A673 (cell line): Measurements from ENCODE around the gene GMDS. TPM values are rescaled to one million over a fixed set of nuclear protein-coding genes. Genes with fewer than 3 reads are reported as not detected.

Source experiments
- BruUV-seq: library from RNA; stranded (reverse); fragments of 400-500 nt; replicated peaks from 2 replicates; lab custom pipeline; 2021; lab: Mats Ljungman, UMichigan
- CTCF ChIA-PET: fragments of 300-600 bp; sonication (Branson Sonifier 250); formaldehyde crosslinking; loops from one replicate; lab custom pipeline; 2022; ENCODE audit warnings: antibody characterized with exemption; lab: Charles Lee
- POLR2A ChIA-PET: fragments of 300-600 bp; sonication (Branson Sonifier 250); formaldehyde crosslinking; loops from one replicate; lab custom pipeline; 2022; ENCODE audit warnings: antibody characterized with exemption; ENCODE audit not compliant: low non-redundant PET; lab: Charles Lee
- DNase-seq: peaks from one replicate; pipeline ENCODE4 v3.0.0-alpha.2; 2015; ENCODE audit warnings: low spot score
- H3K27ac ChIP-seq: fragments of 200-600 bp; sonication (generic); 2 replicates; pipeline ENCODE4 v1.5.1; 2016; ENCODE audit warnings: mixed run types, low read depth, mild to moderate bottlenecking, mixed read lengths, antibody characterized with exemption, low read length; ENCODE audit not compliant: poor library complexity, severe bottlenecking
- H3K27me3 ChIP-seq: fragments of 200-600 bp; sonication (generic); replicated peaks from 2 replicates; pipeline ENCODE4 v1.6.1; 2017; ENCODE audit warnings: mixed run types, low read depth, mild to moderate bottlenecking, mixed read lengths, antibody characterized with exemption, low read length; ENCODE audit not compliant: insufficient read depth, poor library complexity
- H3K36me3 ChIP-seq: fragments of 200-600 bp; sonication (generic); 2 replicates; pipeline ENCODE4 v1.6.1; 2016; ENCODE audit warnings: mixed run types, mild to moderate bottlenecking, mixed read lengths, antibody characterized with exemption, low read length; ENCODE audit not compliant: insufficient read depth, poor library complexity, severe bottlenecking
- H3K4me1 ChIP-seq: fragments of 200-600 bp; sonication (generic); 2 replicates; pipeline ENCODE4 v1.6.1; 2017; ENCODE audit warnings: mixed run types, mild to moderate bottlenecking, mixed read lengths, antibody characterized with exemption, low read length; ENCODE audit not compliant: insufficient read depth, poor library complexity, severe bottlenecking
- H3K4me3 ChIP-seq: fragments of 200-600 bp; sonication (generic); 2 replicates; pipeline ENCODE4 v1.5.1; 2016; ENCODE audit warnings: low read depth, mixed run types, mild to moderate bottlenecking, mixed read lengths, low read length; ENCODE audit not compliant: poor library complexity, severe bottlenecking
- H3K9me3 ChIP-seq: fragments of 200-600 bp; sonication (generic); 2 replicates; pipeline ENCODE4 v1.6.1; 2016; ENCODE audit warnings: mixed run types, low read depth, mild to moderate bottlenecking, mixed read lengths, antibody characterized with exemption, low read length; ENCODE audit not compliant: poor library complexity, severe bottlenecking
- EZH2 ChIP-seq: fragments of 200-600 bp; sonication (generic); IDR thresholded peaks from 2 replicates; pipeline ENCODE4 v1.6.1; 2017; ENCODE audit warnings: borderline replicate concordance, low read depth, mild to moderate bottlenecking, mixed read lengths, antibody characterized with exemption, low read length; ENCODE audit not compliant: poor library complexity, severe bottlenecking
- intact Hi-C: fragments of 100-400 bp; cut with micrococcal nuclease; formaldehyde crosslinking; loops from one replicate; pipeline ENCODE4 v1.10.0; 2022; ENCODE audit not compliant: unreplicated experiment
- total RNA-seq: library from RNA; stranded (reverse); gene quantifications from 2 replicates; pipeline ENCODE4 v1.2.3, GENCODE V29; 2021
- TF ChIP-seq, protein P1 (sequence below): fragments of 300-800, 200-600 bp; sonication (generic); conservative IDR thresholded peaks from 2 replicates; pipeline ENCODE4 v1.5.1; 2017; ENCODE audit warnings: low read depth, mild to moderate bottlenecking, antibody characterized with exemption, low read length, moderate library complexity, mixed read lengths

Gene GMDS
- total RNA-seq, 1 experiment from 2014 or later = 15.2 TPM

DNA sequence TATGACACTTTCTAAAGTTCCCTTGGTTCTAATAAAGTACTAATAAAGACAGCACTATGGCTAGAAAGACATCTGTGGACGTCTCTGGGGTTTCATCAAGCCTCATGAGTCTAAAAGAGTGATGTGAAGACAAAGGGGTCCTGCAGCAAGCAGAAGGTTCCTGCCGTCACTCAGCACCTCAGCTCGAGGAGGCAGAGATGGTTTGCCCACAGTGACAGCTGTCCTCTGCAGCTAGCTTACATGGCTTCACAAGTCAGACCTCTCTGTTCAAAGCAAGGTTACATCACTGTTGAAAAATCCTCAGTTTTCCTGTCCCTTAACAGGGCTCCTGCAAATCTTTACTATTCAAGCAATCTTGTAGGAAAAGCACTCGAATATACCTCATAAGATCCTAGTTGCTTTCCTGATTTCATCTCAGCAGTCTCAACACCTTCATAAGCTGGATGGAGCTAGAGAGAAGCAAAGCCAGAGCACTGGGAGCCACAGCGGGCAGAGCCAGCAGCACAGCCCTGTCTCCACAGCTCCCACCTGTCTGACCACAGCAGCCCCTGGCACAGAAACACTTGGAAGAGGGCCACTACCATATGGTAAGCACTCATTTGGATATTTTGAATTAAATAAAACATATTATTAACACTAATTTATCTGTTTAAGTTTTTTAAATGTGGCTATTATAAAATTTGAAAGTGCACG lies 202.3 kb downstream of the GMDS start:
- CTCF ChIA-PET = no interaction called here
- Histone ChIP-seq H3K27ac (no peak overlapping the region), H3K27me3 (no peaks in the 10 kb centered on the region), H3K4me3 (no peak overlapping the region), H3K36me3 (no peaks in the 10 kb centered on the region), H3K4me1 (no peaks in the 10 kb centered on the region), H3K9me3 (no peaks in the 10 kb centered on the region)
- TF ChIP-seq, protein P1, sequence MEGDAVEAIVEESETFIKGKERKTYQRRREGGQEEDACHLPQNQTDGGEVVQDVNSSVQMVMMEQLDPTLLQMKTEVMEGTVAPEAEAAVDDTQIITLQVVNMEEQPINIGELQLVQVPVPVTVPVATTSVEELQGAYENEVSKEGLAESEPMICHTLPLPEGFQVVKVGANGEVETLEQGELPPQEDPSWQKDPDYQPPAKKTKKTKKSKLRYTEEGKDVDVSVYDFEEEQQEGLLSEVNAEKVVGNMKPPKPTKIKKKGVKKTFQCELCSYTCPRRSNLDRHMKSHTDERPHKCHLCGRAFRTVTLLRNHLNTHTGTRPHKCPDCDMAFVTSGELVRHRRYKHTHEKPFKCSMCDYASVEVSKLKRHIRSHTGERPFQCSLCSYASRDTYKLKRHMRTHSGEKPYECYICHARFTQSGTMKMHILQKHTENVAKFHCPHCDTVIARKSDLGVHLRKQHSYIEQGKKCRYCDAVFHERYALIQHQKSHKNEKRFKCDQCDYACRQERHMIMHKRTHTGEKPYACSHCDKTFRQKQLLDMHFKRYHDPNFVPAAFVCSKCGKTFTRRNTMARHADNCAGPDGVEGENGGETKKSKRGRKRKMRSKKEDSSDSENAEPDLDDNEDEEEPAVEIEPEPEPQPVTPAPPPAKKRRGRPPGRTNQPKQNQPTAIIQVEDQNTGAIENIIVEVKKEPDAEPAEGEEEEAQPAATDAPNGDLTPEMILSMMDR = no peak
- no peak for TF ChIP-seq EZH2
- intact Hi-C loops = no loop called here
- BruUV-seq = no TSS peak
- POLR2A ChIA-PET = no interaction called here
- no peak for DNase-seq

DNA sequence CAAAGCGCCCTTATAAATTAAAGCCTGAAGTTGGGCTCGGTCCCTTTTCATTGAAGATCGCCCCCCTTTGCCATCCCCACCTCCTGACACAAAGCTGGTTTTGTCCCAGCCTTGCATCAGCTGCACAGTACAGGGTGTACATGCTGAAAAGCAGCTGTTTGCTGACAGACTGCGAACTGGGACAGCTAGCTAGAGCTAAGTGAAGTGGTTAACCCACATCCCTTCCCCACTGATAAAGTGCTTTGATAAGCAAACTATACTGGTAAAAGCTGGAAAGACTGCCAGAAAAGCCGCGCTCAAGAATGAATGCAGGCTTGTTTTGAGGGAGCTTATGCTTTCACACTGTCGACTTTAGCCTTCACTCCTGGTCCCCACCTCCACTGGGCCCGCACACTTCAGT lies 207.3 kb downstream of the GMDS start:
- TF ChIP-seq EZH2 = no peak
- TF ChIP-seq, protein P1 = no peak
- Histone ChIP-seq H3K9me3 (no peaks in the 10 kb centered on the region), H3K36me3 (no peaks in the 10 kb centered on the region), H3K4me3 (no peak overlapping the region), H3K27ac (no peak overlapping the region), H3K27me3 (no peaks in the 10 kb centered on the region), H3K4me1 (no peaks in the 10 kb centered on the region)
- no TSS peak for BruUV-seq
- DNase-seq = no peak
- POLR2A ChIA-PET = no interaction called here
- CTCF ChIA-PET = no interaction called here
- intact Hi-C loops = no loop called here

DNA sequence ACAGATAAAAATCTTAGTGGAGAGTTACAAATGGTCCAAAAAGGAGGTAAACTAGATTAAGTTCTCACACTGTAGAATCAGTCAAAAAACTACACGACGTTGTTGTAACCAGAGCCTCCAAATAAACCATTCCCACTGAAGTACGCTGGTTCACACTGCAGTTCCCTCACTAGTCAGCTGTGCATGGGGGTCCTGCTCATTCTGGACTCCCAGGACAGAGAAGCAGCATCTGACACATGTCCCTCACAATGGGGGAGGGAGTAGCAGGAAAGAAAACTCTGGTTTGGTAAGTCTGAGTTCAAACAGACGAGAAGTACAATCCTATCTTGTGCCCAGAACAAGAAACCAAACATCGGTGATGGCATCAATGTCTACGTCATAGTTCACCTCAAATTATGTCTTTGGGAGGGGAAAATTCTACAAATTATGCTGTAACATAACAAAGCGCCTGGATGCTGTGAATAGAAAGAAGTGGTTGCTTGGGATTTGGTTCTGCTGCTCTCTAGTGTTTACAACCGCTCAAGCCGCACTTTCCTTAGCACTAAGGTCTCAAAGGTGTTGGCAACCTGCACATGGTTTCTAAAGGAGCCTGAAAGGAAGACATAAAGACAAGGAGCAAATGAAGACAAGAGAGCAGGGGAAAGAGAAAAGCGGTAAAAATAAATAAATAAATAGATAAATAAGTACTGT lies 208.0 kb downstream of the GMDS start:
- Histone ChIP-seq H3K9me3 (no peaks in the 10 kb centered on the region), H3K4me1 (no peaks in the 10 kb centered on the region), H3K27me3 (no peaks in the 10 kb centered on the region), H3K27ac (no peak overlapping the region), H3K4me3 (no peak overlapping the region), H3K36me3 (no peaks in the 10 kb centered on the region)
- TF ChIP-seq, protein P1 = peak; percentile 32
- no peak for TF ChIP-seq EZH2
- intact Hi-C loops = no loop called here
- no peak for DNase-seq
- ChIA-PET POLR2A (no interaction called here), CTCF (no interaction called here)
- no TSS peak for BruUV-seq
